GM12878 (cell line): ENCODE data around the gene MAPKAPK2. TPM values are rescaled to one million over a fixed set of nuclear protein-coding genes. Genes with fewer than 3 reads are reported as not detected.

Experiments used
- CBX5 ChIP-seq: sonication (generic); IDR thresholded peaks from 2 replicates; pipeline ENCODE4 v1.6.1; 2016; ENCODE audit warnings: low read depth, moderate library complexity, mild to moderate bottlenecking, inconsistent platforms
- CHD2 ChIP-seq: IDR thresholded peaks from 2 replicates; pipeline ENCODE4 v1.6.1; 2011; ENCODE audit warnings: low read depth, low read length, improper control_type of control experiment, borderline replicate concordance
- ETV6 ChIP-seq, 2 experiments: fragments of 450-650 bp in 1 of 2; IDR thresholded peaks in 1 of 2; conservative IDR thresholded peaks in 1 of 2; 2 replicates each; pipeline ENCODE4 v1.6.1; 2014; ENCODE audit warnings: antibody characterized with exemption in 1 of 2, borderline replicate concordance in 1 of 2, low read depth in 1 of 2, mild to moderate bottlenecking in 1 of 2, moderate library complexity in 1 of 2
- FOS ChIP-seq: IDR thresholded peaks from 3 replicates; pipeline ENCODE4 v1.6.1; 2011; ENCODE audit warnings: borderline replicate concordance; ENCODE audit not compliant: insufficient read length; ENCODE audit errors: extremely low read depth
- GATAD2B ChIP-seq: fragments of 450-650 bp; conservative IDR thresholded peaks from 2 replicates; pipeline ENCODE4 v1.6.1; 2017; ENCODE audit warnings: low read depth, mild to moderate bottlenecking, moderate library complexity
- HCFC1 ChIP-seq: fragments of 150-350 bp; IDR thresholded peaks from 2 replicates; pipeline ENCODE4 v1.6.1; 2014; ENCODE audit warnings: low read length
- HSF1 ChIP-seq: fragments of 150-350 bp; IDR thresholded peaks from 2 replicates; pipeline ENCODE4 v1.6.1; 2014; ENCODE audit warnings: mild to moderate bottlenecking, low read depth, low read length
- IRF4 ChIP-seq: IDR thresholded peaks from 2 replicates; pipeline ENCODE4 v1.6.1; 2011; ENCODE audit warnings: low read depth, low read length
- MTA2 ChIP-seq: fragments of 450-650 bp; IDR thresholded peaks from 2 replicates; pipeline ENCODE4 v1.6.1; 2016; ENCODE audit warnings: low read depth, mild to moderate bottlenecking, moderate library complexity
- MYB ChIP-seq: fragments of 150-350 bp; IDR thresholded peaks from 2 replicates; pipeline ENCODE4 v1.6.1; 2014; ENCODE audit warnings: mild to moderate bottlenecking, low read depth, low read length, borderline replicate concordance
- NR2F1 ChIP-seq: fragments of 450-650 bp; conservative IDR thresholded peaks from 2 replicates; pipeline ENCODE4 v1.6.1; 2017; ENCODE audit warnings: mild to moderate bottlenecking
- PAX8 ChIP-seq: fragments of 450-650 bp; IDR thresholded peaks from 2 replicates; pipeline ENCODE4 v1.6.1; 2017; ENCODE audit warnings: mild to moderate bottlenecking, moderate library complexity
- SIN3A ChIP-seq: IDR thresholded peaks from 2 replicates; pipeline ENCODE4 v1.6.1; 2012; ENCODE audit warnings: low read depth, low read length, improper control_type of control experiment
- SMAD1 ChIP-seq: fragments of 450-650 bp; IDR thresholded peaks from 2 replicates; pipeline ENCODE4 v1.6.1; 2018; ENCODE audit warnings: mild to moderate bottlenecking, low read depth; ENCODE audit not compliant: partially characterized antibody
- TCF12 ChIP-seq: IDR thresholded peaks from 2 replicates; pipeline ENCODE4 v1.6.1; 2011; ENCODE audit warnings: low read depth, mild to moderate bottlenecking, low read length
- ZBTB4 ChIP-seq: fragments of 450-650 bp; formaldehyde crosslinking; IDR thresholded peaks from 2 replicates; pipeline ENCODE4 v1.4.0; 2022; ENCODE audit warnings: mild to moderate bottlenecking, moderate library complexity
- ZNF207 ChIP-seq: fragments of 450-650 bp; IDR thresholded peaks from 2 replicates; pipeline ENCODE4 v1.6.1; 2014; ENCODE audit warnings: antibody characterized with exemption, mild to moderate bottlenecking, borderline replicate concordance
- polyA plus RNA-seq, 11 experiments: library from polyadenylated mRNA; depleted of rRNA in 4 of 11; unstranded in 6 of 11; stranded (reverse) in 5 of 11; fragments of >200 nt; fragmentation: Nextera tagmentation in 4 of 11; fragmentation: Illumina TruSeq in 1 of 11; extraction: Ambion mirVana in 4 of 11; extraction: Trizol in 1 of 11; gene quantifications; 1 replicate in 1 of 11; 2 replicates in 10 of 11; pipeline versions ENCODE4 v1.2.1 to v1.2.3, GENCODE V29; 2011 to 2016; ENCODE audit warnings: inconsistent platforms in 2 of 11, missing spikeins in 2 of 11, low read depth in 1 of 11
- total RNA-seq, 4 experiments: library from RNA; depleted of rRNA in 3 of 4; stranded (reverse); fragments of >200 nt in 3 of 4; fragmentation: Illumina TruSeq in 1 of 4; extraction: Trizol in 1 of 4; gene quantifications; 2 replicates each; pipeline versions ENCODE4 v1.2.1 to v1.2.3, GENCODE V29; 2013 to 2021
- TF ChIP-seq, protein P1 (sequence below): fragments of 450-650 bp; IDR thresholded peaks from 2 replicates; pipeline ENCODE4 v1.6.1; 2016; ENCODE audit warnings: mild to moderate bottlenecking
- TF ChIP-seq, protein P2 (sequence below): IDR thresholded peaks from 2 replicates; pipeline ENCODE4 v1.6.1; 2012; ENCODE audit warnings: low read depth, low read length, improper control_type of control experiment
- TF ChIP-seq, protein P3 (sequence below): fragments of 450-650 bp; IDR thresholded peaks from 2 replicates; pipeline ENCODE4 v1.6.1; 2016; ENCODE audit warnings: mild to moderate bottlenecking

MAPKAPK2 gene
- total and polyA plus RNA-seq, 10 of the 15 experiments (the other 5 are each of a cell fraction or from before 2014, with no cell fraction given) = 0.72 to 92.2 (median 49.3) TPM

- TF ChIP-seq CBX5 (no peak), ETV6 (conservative IDR thresholded peaks at IDR 0.05 in 1 of 2, IDR thresholded peaks at IDR 0.05 in 1 of 2; ENCODE audit: borderline replicate concordance in 1 of 2, low read depth in 1 of 2) (peak in 1 of 2 experiments; percentile 65; a peak in 1 of 4 replicates), MTA2 (peak; percentile 76), IRF4 (peak; percentile 74), TCF12 (0 out of 2 replicates have a peak, but pooled peaks have one; percentile 11), PAX8 (no peak), SMAD1 (no peak), CHD2 (no peak), MYB (no peak), GATAD2B (peak; percentile 58; the same call in 1 of the 2 replicates), SIN3A (no peak), HSF1 (no peak), HCFC1 (no peak), ZBTB4 (no peak), ZNF207 (no peak), NR2F1 (peak; percentile 81), FOS (no peak)
- TF ChIP-seq, protein P1, sequence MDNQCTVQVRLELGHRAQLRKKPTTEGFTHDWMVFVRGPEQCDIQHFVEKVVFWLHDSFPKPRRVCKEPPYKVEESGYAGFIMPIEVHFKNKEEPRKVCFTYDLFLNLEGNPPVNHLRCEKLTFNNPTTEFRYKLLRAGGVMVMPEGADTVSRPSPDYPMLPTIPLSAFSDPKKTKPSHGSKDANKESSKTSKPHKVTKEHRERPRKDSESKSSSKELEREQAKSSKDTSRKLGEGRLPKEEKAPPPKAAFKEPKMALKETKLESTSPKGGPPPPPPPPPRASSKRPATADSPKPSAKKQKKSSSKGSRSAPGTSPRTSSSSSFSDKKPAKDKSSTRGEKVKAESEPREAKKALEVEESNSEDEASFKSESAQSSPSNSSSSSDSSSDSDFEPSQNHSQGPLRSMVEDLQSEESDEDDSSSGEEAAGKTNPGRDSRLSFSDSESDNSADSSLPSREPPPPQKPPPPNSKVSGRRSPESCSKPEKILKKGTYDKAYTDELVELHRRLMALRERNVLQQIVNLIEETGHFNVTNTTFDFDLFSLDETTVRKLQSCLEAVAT = peak; percentile 71; the same call in 1 of the 2 replicates
- TF ChIP-seq, protein P2, sequence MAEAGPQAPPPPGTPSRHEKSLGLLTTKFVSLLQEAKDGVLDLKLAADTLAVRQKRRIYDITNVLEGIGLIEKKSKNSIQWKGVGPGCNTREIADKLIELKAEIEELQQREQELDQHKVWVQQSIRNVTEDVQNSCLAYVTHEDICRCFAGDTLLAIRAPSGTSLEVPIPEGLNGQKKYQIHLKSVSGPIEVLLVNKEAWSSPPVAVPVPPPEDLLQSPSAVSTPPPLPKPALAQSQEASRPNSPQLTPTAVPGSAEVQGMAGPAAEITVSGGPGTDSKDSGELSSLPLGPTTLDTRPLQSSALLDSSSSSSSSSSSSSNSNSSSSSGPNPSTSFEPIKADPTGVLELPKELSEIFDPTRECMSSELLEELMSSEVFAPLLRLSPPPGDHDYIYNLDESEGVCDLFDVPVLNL = no peak
- TF ChIP-seq, protein P3, sequence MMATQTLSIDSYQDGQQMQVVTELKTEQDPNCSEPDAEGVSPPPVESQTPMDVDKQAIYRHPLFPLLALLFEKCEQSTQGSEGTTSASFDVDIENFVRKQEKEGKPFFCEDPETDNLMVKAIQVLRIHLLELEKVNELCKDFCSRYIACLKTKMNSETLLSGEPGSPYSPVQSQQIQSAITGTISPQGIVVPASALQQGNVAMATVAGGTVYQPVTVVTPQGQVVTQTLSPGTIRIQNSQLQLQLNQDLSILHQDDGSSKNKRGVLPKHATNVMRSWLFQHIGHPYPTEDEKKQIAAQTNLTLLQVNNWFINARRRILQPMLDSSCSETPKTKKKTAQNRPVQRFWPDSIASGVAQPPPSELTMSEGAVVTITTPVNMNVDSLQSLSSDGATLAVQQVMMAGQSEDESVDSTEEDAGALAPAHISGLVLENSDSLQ = peak; percentile 70
Measured at GRCh38 chr1:206672844-206673758, 11.6 kb upstream of the MAPKAPK2 start (continued).
